HepG2 (cell line): ENCODE data around the gene CARD9. TPM values are rescaled to one million over a fixed set of nuclear protein-coding genes. Genes with fewer than 3 reads are reported as not detected.
A peak's percentile ranks its signal among the peaks of the same experiment; 100 is the strongest.

ENCODE experiments used
- ATAC-seq: fragments of 200-7000 bp; cut with Tn5 transposase; 3 replicates; pipeline ENCODE4 v1.9.1; 2020; ENCODE audit warnings: mild to moderate bottlenecking, moderate library complexity
- BruUV-seq: library from RNA; stranded (reverse); fragments of 400-500 nt; replicated peaks from 2 replicates; lab custom pipeline; 2021; lab: Mats Ljungman, UMichigan
- CTCF ChIA-PET: fragments of 300-600 bp; formaldehyde crosslinking; extraction: SDS; loops from one replicate; lab custom pipeline; 2021; ENCODE audit warnings: low total read pairs, inconsistent platforms, low intra/inter-chr PET ratio; lab: Yijun Ruan, JAX
- POLR2A ChIA-PET: fragments of 350-600 bp; sonication (Branson Sonifier 250); formaldehyde crosslinking; loops from one replicate; lab custom pipeline; 2020; ENCODE audit warnings: antibody characterized with exemption, inconsistent platforms; lab: Yijun Ruan, JAX
- DNase-seq: peaks from one replicate; pipeline ENCODE4 v3.0.0-alpha.2; 2015; ENCODE audit warnings: low spot score
- FAIRE-seq: peaks from 3 replicates; lab custom pipeline; 2011; peaks lifted over from hg19 to GRCh38; lab: Jason Lieb, UNC
- H2AFZ ChIP-seq: one replicate; pipeline ENCODE4 v1.6.1; 2011; ENCODE audit warnings: low read length, inconsistent platforms
- H3K27ac ChIP-seq: fragments of 300-600 bp; 3 replicates; pipeline ENCODE4 v1.8.0; 2011; ENCODE audit warnings: mixed run types, mild to moderate bottlenecking, mixed read lengths, low read length, inconsistent platforms; ENCODE audit not compliant: insufficient read depth; ENCODE audit errors: extremely low read length
- H3K27me3 ChIP-seq, 2 experiments: fragments of 200-600 bp in 1 of 2; 2 replicates in 1 of 2; 3 replicates in 1 of 2; pipeline versions ENCODE4 v1.6.0 to v1.8.0; 2011; ENCODE audit warnings: low read length in 2 of 2, mild to moderate bottlenecking in 2 of 2, moderate library complexity in 2 of 2, inconsistent platforms in 1 of 2; ENCODE audit not compliant: insufficient read depth in 2 of 2, control insufficient read depth in 1 of 2
- H3K36me3 ChIP-seq, 2 experiments: fragments of 200-600 bp in 1 of 2; replicated peaks in 1 of 2; 2 replicates in 1 of 2; 3 replicates in 1 of 2; pipeline versions ENCODE4 v1.5.1 to v1.8.0; 2011; ENCODE audit warnings: low read length in 2 of 2, inconsistent platforms in 1 of 2; ENCODE audit not compliant: insufficient read depth in 2 of 2, control insufficient read depth in 1 of 2
- H3K4me1 ChIP-seq: 2 replicates; pipeline ENCODE4 v1.5.1; 2012; ENCODE audit warnings: low read length, inconsistent platforms; ENCODE audit not compliant: insufficient read depth
- H3K4me2 ChIP-seq: 2 replicates; pipeline ENCODE4 v1.6.0; 2011; ENCODE audit warnings: low read depth, low read length, inconsistent platforms
- H3K4me3 ChIP-seq, 3 experiments: fragments of 200-600 bp in 1 of 3; sonication (generic), shearing (Covaris generic) in 1 of 3; replicated peaks in 1 of 3; 2 replicates each; pipeline ENCODE4 v1.5.1; 2011 to 2016; ENCODE audit warnings: low read length in 3 of 3, inconsistent platforms in 2 of 3, low read depth in 2 of 3, mild to moderate bottlenecking in 2 of 3, control low read depth in 1 of 3, mixed read lengths in 1 of 3; ENCODE audit not compliant: insufficient read depth in 1 of 3
- H3K79me2 ChIP-seq: one replicate; pipeline ENCODE4 v1.6.1; 2011; ENCODE audit warnings: low read length, inconsistent platforms; ENCODE audit not compliant: insufficient read depth
- H3K9ac ChIP-seq: 2 replicates; pipeline ENCODE4 v1.6.0; 2011; ENCODE audit warnings: mild to moderate bottlenecking, low read depth, low read length, inconsistent platforms; ENCODE audit not compliant: insufficient read depth
- H3K9me3 ChIP-seq: 2 replicates; pipeline ENCODE4 v1.5.1; 2012; ENCODE audit warnings: mild to moderate bottlenecking, low read length
- H4K20me1 ChIP-seq: 2 replicates; pipeline ENCODE4 v1.6.0; 2011; ENCODE audit warnings: inconsistent platforms, mild to moderate bottlenecking, low read length, moderate library complexity; ENCODE audit not compliant: insufficient read depth
- HDAC1 ChIP-seq: sonication (generic); formaldehyde crosslinking; IDR thresholded peaks from 2 replicates; pipeline ENCODE4 v1.5.1; 2020; ENCODE audit warnings: mild to moderate bottlenecking, missing genetic modification reagents
- MATR3 ChIP-seq: sonication (generic); formaldehyde crosslinking; IDR thresholded peaks from 2 replicates; pipeline ENCODE4 v1.4.0; 2020; ENCODE audit warnings: missing genetic modification reagents
- ZNF770 ChIP-seq: sonication (generic); formaldehyde crosslinking; IDR thresholded peaks from 2 replicates; pipeline ENCODE4 v1.5.0; 2020; ENCODE audit warnings: mild to moderate bottlenecking, missing genetic modification reagents
- ZNF776 ChIP-seq: sonication (generic); formaldehyde crosslinking; IDR thresholded peaks from 2 replicates; pipeline ENCODE4 v1.4.0; 2020; ENCODE audit warnings: mild to moderate bottlenecking, missing genetic modification reagents
- WGBS: methylation state at CpG from one replicate; pipeline ENCODE4 v1.1.6; 2017; ENCODE audit warnings: low lambda C conversion rate; 5-methylcytosine and 5-hydroxymethylcytosine counted together
- in situ Hi-C: cut with HindIII; loops from 2 replicates; pipeline ENCODE4 v1.10.0; 2017; ENCODE audit warnings: low pct_unique_long_range_greater_than_20kb; ENCODE audit not compliant: extremely low pct_ligation_motif_present
- intact Hi-C: fragments of 100-400 bp; cut with micrococcal nuclease; formaldehyde crosslinking; loops from one replicate; pipeline ENCODE4 v1.10.0; 2022; ENCODE audit not compliant: unreplicated experiment
- polyA plus RNA-seq, 8 experiments: library from polyadenylated mRNA; depleted of rRNA in 3 of 8; stranded (reverse) in 7 of 8; unstranded in 1 of 8; fragments of >200 nt; fragmentation: Illumina TruSeq in 4 of 8; extraction: Trizol in 4 of 8; gene quantifications; 2 replicates each; pipeline versions ENCODE4 v1.2.1 to v1.2.3, GENCODE V29; 2011 to 2016; ENCODE audit warnings: low read depth in 4 of 8, missing spikeins in 1 of 8, mixed read lengths in 1 of 8; ENCODE audit not compliant: insufficient read depth in 1 of 8
- total RNA-seq, 5 experiments: library from RNA; depleted of rRNA; stranded (reverse); fragments of >200 nt; fragmentation: Illumina TruSeq; extraction: Trizol; gene quantifications; 2 replicates each; pipeline ENCODE4 v1.2.3, GENCODE V29; 2016; ENCODE audit warnings: low read depth in 1 of 5
- TF ChIP-seq, protein P1 (sequence below): sonication (generic); formaldehyde crosslinking; IDR thresholded peaks from 2 replicates; pipeline ENCODE4 v1.5.0; 2020; ENCODE audit warnings: mild to moderate bottlenecking, missing genetic modification reagents

CARD9 gene
- total and polyA plus RNA-seq, 2 of the 13 experiments (the other 11 are each of a cell fraction or from before 2014, with no cell fraction given) = 3.3 to 7.4 TPM

DNA sequence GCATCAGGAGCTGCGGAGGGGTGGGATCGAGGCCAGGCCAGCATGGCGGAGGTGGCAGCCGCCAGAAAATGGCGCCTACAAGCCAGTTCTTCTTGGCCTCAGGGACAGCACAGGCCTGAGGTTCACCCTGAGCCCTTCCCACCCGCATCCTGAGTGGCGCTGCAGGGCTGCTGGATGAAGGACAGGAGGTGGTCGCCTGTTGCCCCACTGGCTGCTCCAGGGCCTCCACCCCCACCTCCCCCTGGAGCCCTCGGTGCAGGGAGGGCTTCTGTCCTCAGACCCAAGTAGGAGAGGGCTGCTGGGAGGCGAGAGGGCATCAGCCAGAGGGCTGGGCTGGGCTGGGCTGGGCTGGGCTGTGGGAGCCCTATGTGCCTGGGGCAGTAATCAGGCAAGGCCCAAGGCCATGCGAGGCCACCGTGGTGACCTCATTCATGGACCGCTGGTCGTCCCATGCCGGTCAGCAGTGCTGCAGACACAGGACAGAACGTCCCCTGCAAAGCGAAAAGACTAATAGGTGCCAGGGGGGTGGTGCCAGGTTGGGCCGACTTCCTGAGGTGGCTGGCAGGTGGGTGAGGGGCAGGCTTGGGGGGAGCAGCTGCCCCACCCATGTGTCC, 32.3 kb downstream of the CARD9 start (continued):
- TF ChIP-seq ZNF770 (CRISPR knock-in tag) = no peak
- TF ChIP-seq, protein P1, sequence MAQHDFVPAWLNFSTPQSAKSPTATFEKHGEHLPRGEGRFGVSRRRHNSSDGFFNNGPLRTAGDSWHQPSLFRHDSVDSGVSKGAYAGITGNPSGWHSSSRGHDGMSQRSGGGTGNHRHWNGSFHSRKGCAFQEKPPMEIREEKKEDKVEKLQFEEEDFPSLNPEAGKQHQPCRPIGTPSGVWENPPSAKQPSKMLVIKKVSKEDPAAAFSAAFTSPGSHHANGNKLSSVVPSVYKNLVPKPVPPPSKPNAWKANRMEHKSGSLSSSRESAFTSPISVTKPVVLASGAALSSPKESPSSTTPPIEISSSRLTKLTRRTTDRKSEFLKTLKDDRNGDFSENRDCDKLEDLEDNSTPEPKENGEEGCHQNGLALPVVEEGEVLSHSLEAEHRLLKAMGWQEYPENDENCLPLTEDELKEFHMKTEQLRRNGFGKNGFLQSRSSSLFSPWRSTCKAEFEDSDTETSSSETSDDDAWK = no peak
- no peak for TF ChIP-seq MATR3 (CRISPR knock-in tag)

GRCh38 chr9:136340356-136341041, 33.0 kb downstream of the CARD9 start:
- TF ChIP-seq HDAC1 (0 out of 2 replicates have a peak, but pooled peaks have one; percentile 16), ZNF776 (CRISPR knock-in tag) (no peak)
- CTCF ChIA-PET = interaction anchor here (2.2 to 2.6 kb wide), 2 partner anchors 24 to 32 kb away, joined by 10 to 18 read pairs; partner anchors contain the start of genes CARD9 and DNLZ

More at GRCh38 chr9:136340356-136341041, 33.0 kb downstream of the CARD9 start:
- FAIRE-seq (no peak), ATAC-seq (no peak), DNase-seq (no peak)
- no TSS peak for BruUV-seq
- intact Hi-C loops (no loop called here), in situ Hi-C loops (loop anchor here (25.0 kb wide), 1 partner anchor 297 kb away; no protein-coding TSS in a partner anchor)
- H3K9me3 ChIP-seq = no peaks in the 10 kb centered on the region
- no peaks in the 10 kb centered on the region for H3K36me3 ChIP-seq
- POLR2A ChIA-PET = interaction anchor here (1.3 to 2.3 kb wide), 2 partner anchors 22 to 23 kb away, joined by 3 to 8 read pairs; partner anchors contain the start of gene DNLZ
- H3K27ac ChIP-seq = no peak overlapping the region
- H3K4me2 ChIP-seq = peak overlapping the region; percentile 27; the same call in 1 of the 2 replicates
- WGBS = 70% methylated on average over 2 of the region's 28 CpGs
- H3K79me2 ChIP-seq = no peaks in the 10 kb centered on the region
- H3K4me1 ChIP-seq = peaks cover 52% of the 10 kb centered on the region
- no peak overlapping the region for H3K9ac ChIP-seq
- no peak overlapping the region for H3K4me3 ChIP-seq
- H3K27me3 ChIP-seq = peaks cover 4 to 16% of the 10 kb centered on the region in 2 experiments; a peak in 2 of 5 replicates
- H2AFZ ChIP-seq = no peak overlapping the region
- H4K20me1 ChIP-seq = no peaks in the 10 kb centered on the region
